NCI-H69 (cell line): ENCODE measurements around the gene SUN2.

Source experiments
- DNase-seq: peaks from one replicate; lab custom pipeline; 2025; lab: John Stamatoyannopoulos, UW

The SUN2 gene

GRCh38 chr22:38755911-38756532, at the start of gene SUN2:
Gene SUN2 (minus strand): TSS chr22:38755998. CDS start chr22:38752628, 3,370 bp downstream.
- peak; percentile 94 for DNase-seq

- peak; percentile 12 for DNase-seq
Measured at GRCh38 chr22:38805041-38805593, 49.3 kb upstream of the SUN2 start.

- peak; percentile 90 for DNase-seq
Measured at GRCh38 chr22:38802671-38803121, 46.9 kb upstream of the SUN2 start.

- peak; percentile 73 for DNase-seq
Measured at GRCh38 chr22:38799265-38800002, 43.6 kb upstream of the SUN2 start.

GRCh38 chr22:38798496-38798895, 42.7 kb upstream of the SUN2 start:
- DNase-seq: no peak

GRCh38 chr22:38796262-38796957, 40.6 kb upstream of the SUN2 start:
- DNase-seq: no peak

- DNase-seq: no peak
Measured at GRCh38 chr22:38795569-38795968, 39.8 kb upstream of the SUN2 start.

GRCh38 chr22:38793721-38794466, 38.1 kb upstream of the SUN2 start, which contains the start of gene DNAL4:
Gene DNAL4 (minus strand): TSS chr22:38794143. CDS start chr22:38782731, 11,412 bp downstream.
- DNase-seq: peak; percentile 99

GRCh38 chr22:38793317-38793716, 37.5 kb upstream of the SUN2 start:
- peak; percentile 43 for DNase-seq

GRCh38 chr22:38792833-38793232, 37.0 kb upstream of the SUN2 start:
- DNase-seq: no peak

- DNase-seq: no peak
Measured at GRCh38 chr22:38789606-38790005, 33.8 kb upstream of the SUN2 start.

- DNase-seq: no peak
Measured at GRCh38 chr22:38788846-38789245, 33.0 kb upstream of the SUN2 start.

GRCh38 chr22:38788021-38788816, 32.4 kb upstream of the SUN2 start:
- DNase-seq: peak; percentile 24

- DNase-seq: no peak
Measured at GRCh38 chr22:38786631-38787030, 30.8 kb upstream of the SUN2 start.

- DNase-seq: no peak
Measured at GRCh38 chr22:38784856-38785255, 29.1 kb upstream of the SUN2 start.

GRCh38 chr22:38784035-38784434, 28.2 kb upstream of the SUN2 start:
- DNase-seq: no peak

GRCh38 chr22:38783095-38783615, 27.4 kb upstream of the SUN2 start:
- DNase-seq: no peak

GRCh38 chr22:38782402-38783094, 26.8 kb upstream of the SUN2 start:
- DNase-seq: peak; percentile 42

- DNase-seq: no peak
Measured at GRCh38 chr22:38781033-38781432, 25.2 kb upstream of the SUN2 start.

GRCh38 chr22:38777087-38777671, 21.4 kb upstream of the SUN2 start:
- DNase-seq: no peak
